ENCODE results near the gene IL33. TPM values are rescaled to one million over a fixed set of nuclear protein-coding genes. Genes with fewer than 3 reads are reported as not detected.

The IL33 gene
- polyA plus RNA-seq, 1 of the 3 experiments (the other 2 are of a cell fraction) = not detected

DNA sequence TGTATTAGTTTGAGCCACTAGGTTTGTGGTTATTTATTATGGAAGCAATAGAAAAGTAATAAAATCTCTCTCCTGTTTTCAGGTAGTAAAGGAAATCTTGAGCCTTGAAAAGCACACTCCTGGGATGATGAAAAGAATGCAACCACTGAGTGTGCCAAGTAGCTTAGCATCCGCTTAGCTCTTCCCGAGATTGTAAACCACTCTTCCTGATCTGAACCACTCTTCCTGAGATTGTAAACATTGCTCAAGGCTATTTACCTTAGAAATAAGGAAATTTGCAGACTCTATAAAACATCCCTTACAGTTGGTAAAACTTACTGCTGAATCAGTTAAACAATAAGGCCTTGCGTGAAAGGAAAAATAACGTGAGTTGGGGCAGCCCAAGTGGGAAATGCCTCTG lies 17.4 kb upstream of the IL33 start (continued):
- TF ChIP-seq SIN3A (IDR thresholded peaks at IDR 0.05; ENCODE audit: borderline replicate concordance, low read depth, low read length) = no peak
- TF ChIP-seq JUND (IDR thresholded peaks at IDR 0.05) = no peak

DNA sequence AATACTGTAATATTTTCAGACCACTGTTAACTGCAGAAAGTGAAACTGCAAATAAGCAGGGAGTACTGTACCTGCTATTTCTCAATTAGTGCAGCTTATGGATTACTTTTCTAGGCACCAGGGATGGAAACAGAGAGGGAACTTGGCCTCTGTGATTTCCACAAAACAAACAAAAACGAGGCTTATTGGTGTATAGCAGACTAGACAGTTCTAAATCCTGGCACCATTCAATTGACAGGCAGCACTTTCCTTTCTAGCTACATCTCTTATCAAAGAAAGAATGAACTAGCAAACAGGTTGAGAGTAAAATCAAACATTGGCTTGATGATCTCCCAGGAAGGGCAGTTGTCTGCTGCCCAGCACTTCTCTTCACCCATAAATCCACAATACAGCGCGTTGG lies 16.0 kb upstream of the IL33 start:
- DNase-seq = no peak
- H3K79me2 ChIP-seq (ENCODE audit: insufficient read depth) = no peaks in the 10 kb centered on the region
- H3K4me1 ChIP-seq (ENCODE audit: control insufficient read depth in 1 of 2, insufficient read depth in 2 of 2, low read depth in 1 of 2, low read length in 1 of 2) = no peaks in the 10 kb centered on the region
- ChIA-PET CTCF (no interaction called here), POLR2A (no interaction called here)
- H3K4me2 ChIP-seq = no peak overlapping the region
- H3K27ac ChIP-seq (ENCODE audit: low read depth in 2 of 2, low read length in 1 of 2) = no peak overlapping the region
- H3K36me3 ChIP-seq (replicated peaks in 1 of 2; ENCODE audit: control insufficient read depth in 1 of 2, insufficient read depth in 2 of 2, low read length in 1 of 2) = no peaks in the 10 kb centered on the region
- H4K20me1 ChIP-seq (ENCODE audit: insufficient read depth) = no peaks in the 10 kb centered on the region
- H3K4me3 ChIP-seq (ENCODE audit: low read depth in 2 of 2, low read length in 1 of 2) = no peak overlapping the region
- no peak overlapping the region for H2AFZ ChIP-seq (ENCODE audit: low read depth)
- no peak for TF ChIP-seq RFX5 (IDR thresholded peaks at IDR 0.05; ENCODE audit: low read length)
- no peak for TF ChIP-seq YY1 (IDR thresholded peaks at IDR 0.05; ENCODE audit: low read depth)
- no peak for TF ChIP-seq USF2 (IDR thresholded peaks at IDR 0.05; ENCODE audit: borderline replicate concordance, low read depth, low read length)
- TF ChIP-seq MAX (IDR thresholded peaks at IDR 0.05; ENCODE audit: low read depth) = no peak
- no peak for TF ChIP-seq PBX3 (IDR thresholded peaks at IDR 0.05)
- no peak for TF ChIP-seq GABPA (IDR thresholded peaks at IDR 0.05; ENCODE audit: low read depth)
- TF ChIP-seq GATA2 (CRISPR knock-in tag; IDR thresholded peaks at IDR 0.05) = no peak
- no peak for TF ChIP-seq NRF1 (IDR thresholded peaks at IDR 0.05; ENCODE audit: low read depth, low read length)
- TF ChIP-seq TEAD4 (IDR thresholded peaks at IDR 0.05; ENCODE audit: borderline replicate concordance, insufficient read depth) = no peak
- TF ChIP-seq MXI1 (IDR thresholded peaks at IDR 0.05; ENCODE audit: low read depth, low read length) = no peak
- no peak for TF ChIP-seq MEF2A (IDR thresholded peaks at IDR 0.05; ENCODE audit: borderline replicate concordance, low read depth)
- no peak for TF ChIP-seq TAF1 (IDR thresholded peaks at IDR 0.05; ENCODE audit: borderline replicate concordance, low read depth, low read length)
- no peak for TF ChIP-seq SMC3 (IDR thresholded peaks at IDR 0.05; ENCODE audit: low read depth, low read length)
- TF ChIP-seq RXRA (IDR thresholded peaks at IDR 0.05; ENCODE audit: borderline replicate concordance, low read depth) = no peak
- TF ChIP-seq, protein P1, sequence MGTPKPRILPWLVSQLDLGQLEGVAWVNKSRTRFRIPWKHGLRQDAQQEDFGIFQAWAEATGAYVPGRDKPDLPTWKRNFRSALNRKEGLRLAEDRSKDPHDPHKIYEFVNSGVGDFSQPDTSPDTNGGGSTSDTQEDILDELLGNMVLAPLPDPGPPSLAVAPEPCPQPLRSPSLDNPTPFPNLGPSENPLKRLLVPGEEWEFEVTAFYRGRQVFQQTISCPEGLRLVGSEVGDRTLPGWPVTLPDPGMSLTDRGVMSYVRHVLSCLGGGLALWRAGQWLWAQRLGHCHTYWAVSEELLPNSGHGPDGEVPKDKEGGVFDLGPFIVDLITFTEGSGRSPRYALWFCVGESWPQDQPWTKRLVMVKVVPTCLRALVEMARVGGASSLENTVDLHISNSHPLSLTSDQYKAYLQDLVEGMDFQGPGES (IDR thresholded peaks at IDR 0.05; ENCODE audit: low read depth, low read length) = no peak
- TF ChIP-seq FOXM1 (IDR thresholded peaks at IDR 0.05; ENCODE audit: low read depth) = no peak
- no peaks in the 10 kb centered on the region for H3K9me2 ChIP-seq
- H3K9me3 ChIP-seq = no peaks in the 10 kb centered on the region
- no peaks in the 10 kb centered on the region for H3K27me3 ChIP-seq (ENCODE audit: insufficient read depth)
- 48% methylated on average over 3 of the region's 3 CpGs for WGBS (ENCODE audit: low lambda C conversion rate)
- H3F3A ChIP-seq (replicated peaks; ENCODE audit: insufficient read depth) = no peaks in the 10 kb centered on the region
- no peak overlapping the region for H3K9ac ChIP-seq

Data from SK-N-SH (cell line).